Upper lobe of left lung (tissue), 4 donors: ENCODE measurements around the gene LRRC8B.

ENCODE experiments used
- POLR2A ChIP-seq, 4 donors: fragments of 450-650 bp; IDR thresholded peaks; one replicate each; pipeline ENCODE4 v1.5.1; 2016 to 2017; ENCODE audit warnings: antibody characterized with exemption in 4 of 4, mild to moderate bottlenecking in 2 of 4
- TF ChIP-seq, protein P1 (sequence below), 6 experiments: fragments of 450-650 bp in 4 of 6; fragments of 200-600 bp in 2 of 6; sonication (generic) in 2 of 6; IDR thresholded peaks; one replicate each; pipeline ENCODE4 v1.5.1; 2016 to 2019; ENCODE audit warnings: antibody characterized with exemption in 6 of 6

GRCh38 chr1:89489047-89489729, 35.4 kb upstream of the LRRC8B start:
- TF ChIP-seq POLR2A (IDR thresholded peaks at IDR 0.05) = no peak
- TF ChIP-seq, protein P1, sequence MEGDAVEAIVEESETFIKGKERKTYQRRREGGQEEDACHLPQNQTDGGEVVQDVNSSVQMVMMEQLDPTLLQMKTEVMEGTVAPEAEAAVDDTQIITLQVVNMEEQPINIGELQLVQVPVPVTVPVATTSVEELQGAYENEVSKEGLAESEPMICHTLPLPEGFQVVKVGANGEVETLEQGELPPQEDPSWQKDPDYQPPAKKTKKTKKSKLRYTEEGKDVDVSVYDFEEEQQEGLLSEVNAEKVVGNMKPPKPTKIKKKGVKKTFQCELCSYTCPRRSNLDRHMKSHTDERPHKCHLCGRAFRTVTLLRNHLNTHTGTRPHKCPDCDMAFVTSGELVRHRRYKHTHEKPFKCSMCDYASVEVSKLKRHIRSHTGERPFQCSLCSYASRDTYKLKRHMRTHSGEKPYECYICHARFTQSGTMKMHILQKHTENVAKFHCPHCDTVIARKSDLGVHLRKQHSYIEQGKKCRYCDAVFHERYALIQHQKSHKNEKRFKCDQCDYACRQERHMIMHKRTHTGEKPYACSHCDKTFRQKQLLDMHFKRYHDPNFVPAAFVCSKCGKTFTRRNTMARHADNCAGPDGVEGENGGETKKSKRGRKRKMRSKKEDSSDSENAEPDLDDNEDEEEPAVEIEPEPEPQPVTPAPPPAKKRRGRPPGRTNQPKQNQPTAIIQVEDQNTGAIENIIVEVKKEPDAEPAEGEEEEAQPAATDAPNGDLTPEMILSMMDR (IDR thresholded peaks at IDR 0.05) = no peak
